Middle frontal gyrus (tissue), 1 donor: ENCODE data around the gene NCAM1.

Experiments
- DNase-seq: peaks from one replicate; pipeline ENCODE4 v3.0.0-alpha.2; 2015; ENCODE audit warnings: low spot score; ENCODE audit errors: extremely low spot score

NCAM1 gene

DNA sequence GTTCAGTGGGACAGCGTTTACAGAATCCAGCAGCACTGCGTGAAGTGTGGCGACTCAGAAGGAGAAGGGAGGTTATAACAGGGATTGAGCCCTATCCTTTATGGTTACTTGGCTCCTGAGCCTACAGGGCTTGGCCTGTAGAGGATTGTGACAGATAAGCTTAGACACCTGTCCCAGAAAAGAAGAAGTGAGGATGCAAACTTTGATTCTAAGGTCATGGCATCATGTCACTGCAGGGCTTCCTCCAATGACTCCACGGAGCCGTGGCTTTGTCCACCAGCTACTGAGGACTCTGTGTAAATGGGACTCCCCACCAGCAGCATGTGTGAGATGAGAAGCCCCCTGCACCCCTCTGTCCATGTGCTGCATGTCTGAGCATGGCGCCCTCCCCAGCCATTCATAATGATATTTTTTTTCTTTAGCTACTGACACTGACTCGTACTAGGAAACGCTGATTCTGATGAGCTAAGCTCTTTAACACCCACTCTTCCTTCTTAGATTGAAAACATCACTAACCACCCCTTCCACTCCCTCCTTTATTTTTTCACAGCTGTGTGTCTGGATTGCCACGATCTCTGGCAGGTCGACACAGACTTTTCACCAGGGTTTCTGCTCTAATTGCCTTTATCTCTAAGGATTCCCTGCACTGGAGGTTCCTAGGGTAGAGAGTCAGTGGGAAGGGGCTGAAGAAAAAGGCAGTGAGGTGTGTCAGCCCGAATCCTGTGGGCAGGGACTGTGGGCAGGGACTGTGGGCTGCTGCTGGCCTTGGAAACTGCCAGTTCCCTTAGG, 287.7 kb downstream of the NCAM1 start:
- DNase-seq = no peak

DNA sequence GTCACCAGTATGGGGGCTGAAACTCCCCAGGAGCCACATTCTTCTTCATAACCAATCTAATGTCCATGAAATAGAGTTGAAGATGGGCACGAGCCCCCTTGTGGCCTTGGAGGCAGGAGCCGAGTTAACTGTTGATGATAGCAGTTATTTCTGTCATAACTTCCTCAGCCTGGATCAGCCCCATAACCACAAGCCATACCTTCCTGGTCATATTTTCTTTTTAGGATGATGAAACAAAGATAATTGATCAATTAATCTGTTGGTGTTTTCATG, 288.2 kb downstream of the NCAM1 start:
- DNase-seq = no peak

DNA sequence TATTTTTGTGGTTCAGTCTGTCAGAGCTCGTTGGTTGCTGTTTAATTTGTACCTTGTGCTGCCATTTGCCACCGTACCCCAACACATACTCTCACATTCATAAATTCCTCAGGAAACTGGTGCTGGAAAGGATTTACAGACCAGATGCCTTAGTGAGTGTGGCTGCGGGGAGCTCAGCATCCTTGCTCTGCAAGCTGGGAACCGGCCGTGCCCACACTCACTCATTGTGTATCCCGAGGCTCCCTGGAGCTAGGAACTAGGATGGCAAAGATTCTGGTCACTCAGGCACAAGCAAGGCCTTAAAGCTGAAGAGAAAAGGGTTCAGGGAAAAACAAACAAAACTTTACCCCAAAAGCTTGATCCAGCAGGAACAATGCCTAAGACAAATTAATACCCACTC, 288.6 kb downstream of the NCAM1 start:
- no peak for DNase-seq

DNA sequence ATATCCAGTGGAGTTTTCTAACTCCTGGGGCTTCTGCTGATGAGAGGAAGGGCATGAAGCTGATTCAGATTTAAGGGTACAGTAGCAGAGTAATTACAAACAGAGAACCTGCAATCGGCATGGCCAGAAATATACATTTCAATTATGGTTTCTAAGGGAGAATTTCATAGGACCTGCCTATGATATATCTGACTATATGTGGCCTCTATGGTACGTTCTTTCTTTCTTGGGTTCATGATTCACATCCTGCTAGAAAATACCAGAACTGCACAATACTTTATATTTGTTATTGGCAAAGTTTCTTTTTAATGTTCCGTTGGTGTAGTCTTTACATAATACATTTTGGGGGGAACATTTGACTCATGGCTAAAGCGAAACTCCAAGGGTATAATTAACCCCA, 290.1 kb downstream of the NCAM1 start:
- DNase-seq = no peak

DNA sequence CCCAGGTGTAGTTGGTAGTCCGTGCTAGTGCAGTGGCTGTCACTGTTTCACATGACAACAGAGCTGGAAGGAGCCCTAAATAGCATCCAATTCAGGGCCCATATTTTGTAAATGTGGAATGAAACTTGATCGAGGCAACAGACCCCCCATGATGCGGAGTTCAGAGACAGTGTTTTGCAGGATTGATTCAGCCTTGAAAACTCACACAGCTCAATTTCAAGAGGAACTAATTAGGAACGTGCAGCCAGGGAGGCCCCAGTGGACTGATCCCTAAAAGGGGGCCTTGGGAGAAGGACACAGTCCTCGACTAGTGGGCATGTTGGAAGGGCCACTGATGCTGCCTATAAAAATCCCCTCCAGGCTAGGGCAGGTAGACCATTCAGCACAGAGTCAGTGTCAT, 292.2 kb downstream of the NCAM1 start:
- DNase-seq = no peak

DNA sequence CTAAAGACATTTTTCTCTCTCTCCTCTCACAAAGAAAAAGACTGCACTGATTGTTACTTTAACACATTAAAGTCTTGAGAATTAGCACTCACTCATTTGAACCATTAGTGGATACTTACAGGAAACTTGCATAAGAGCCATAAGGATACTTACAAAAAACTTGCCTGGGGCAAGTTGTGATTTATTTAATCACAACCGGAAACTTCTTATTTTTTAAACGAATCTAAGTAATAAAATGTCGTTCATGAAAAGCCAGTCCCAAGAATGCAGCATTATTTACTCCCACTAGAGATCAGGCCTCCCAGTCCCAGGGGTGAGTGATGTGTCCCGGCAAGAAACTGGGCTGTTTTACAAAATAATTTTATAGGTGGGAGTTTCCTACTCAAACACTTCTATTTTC, 293.9 kb downstream of the NCAM1 start:
- DNase-seq = no peak

DNA sequence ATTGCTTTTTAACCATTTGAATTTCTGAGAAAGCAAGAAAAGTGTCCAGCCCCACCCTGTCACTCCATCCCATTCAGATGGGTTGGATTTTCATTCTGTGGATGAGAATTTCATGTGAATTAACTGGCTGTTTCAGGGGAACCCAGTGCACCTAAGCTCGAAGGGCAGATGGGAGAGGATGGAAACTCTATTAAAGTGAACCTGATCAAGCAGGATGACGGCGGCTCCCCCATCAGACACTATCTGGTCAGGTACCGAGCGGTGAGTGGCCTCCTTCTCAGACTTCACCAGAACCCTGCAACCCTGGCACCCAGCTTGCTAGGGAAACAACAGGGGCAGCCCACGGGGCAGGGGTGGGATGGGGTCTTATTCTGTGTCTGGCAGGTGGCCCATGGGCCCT, 294.5 kb downstream of the NCAM1 start:
- DNase-seq = no peak

DNA sequence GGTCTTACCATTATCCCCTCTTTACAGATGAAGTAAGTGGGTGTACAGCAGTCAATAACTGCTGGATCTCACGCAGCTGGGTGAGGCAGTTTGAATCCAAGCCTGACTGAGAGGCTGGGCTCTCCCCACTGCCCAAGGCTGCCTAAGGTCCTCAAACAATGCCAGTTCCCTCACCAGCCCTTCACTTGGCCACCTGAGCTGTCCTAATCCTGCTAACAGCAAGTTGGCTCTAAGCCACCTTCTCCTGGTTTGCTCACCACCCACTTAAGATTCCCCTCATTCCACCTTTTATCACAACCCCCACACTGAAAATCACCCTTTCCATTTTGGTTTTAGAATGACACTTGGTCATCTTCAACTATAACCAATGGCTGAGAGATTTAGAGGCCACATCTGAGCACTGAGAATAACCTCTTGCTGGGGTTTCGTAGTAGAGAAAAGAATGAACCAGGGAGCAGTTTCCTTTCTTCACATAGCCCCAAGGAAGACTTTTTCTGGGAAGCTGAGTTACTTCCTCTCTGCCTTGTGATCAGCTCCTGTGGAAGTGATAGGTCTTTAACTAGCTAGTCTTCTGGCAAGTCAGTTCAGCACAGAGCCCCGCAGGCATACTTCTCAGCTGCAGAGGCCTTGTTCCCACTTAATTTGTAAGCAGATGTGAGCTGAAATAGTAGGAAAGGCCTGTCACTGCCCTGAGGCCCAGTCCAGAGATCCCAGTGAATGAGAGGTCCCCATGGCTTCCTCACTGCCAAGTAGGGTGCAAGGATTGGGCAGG, 295.4 kb downstream of the NCAM1 start:
- no peak for DNase-seq

DNA sequence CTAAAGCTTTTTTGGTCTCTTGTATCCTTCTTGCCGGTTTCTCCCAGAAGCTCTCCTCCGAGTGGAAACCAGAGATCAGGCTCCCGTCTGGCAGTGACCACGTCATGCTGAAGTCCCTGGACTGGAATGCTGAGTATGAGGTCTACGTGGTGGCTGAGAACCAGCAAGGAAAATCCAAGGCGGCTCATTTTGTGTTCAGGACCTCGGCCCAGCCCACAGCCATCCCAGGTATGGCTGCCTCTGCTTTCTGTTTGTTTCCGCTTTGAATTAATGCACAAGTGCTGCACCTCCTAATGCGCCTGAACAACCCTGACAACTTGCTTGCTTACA, 298.8 kb downstream of the NCAM1 start:
- DNase-seq = no peak

DNA sequence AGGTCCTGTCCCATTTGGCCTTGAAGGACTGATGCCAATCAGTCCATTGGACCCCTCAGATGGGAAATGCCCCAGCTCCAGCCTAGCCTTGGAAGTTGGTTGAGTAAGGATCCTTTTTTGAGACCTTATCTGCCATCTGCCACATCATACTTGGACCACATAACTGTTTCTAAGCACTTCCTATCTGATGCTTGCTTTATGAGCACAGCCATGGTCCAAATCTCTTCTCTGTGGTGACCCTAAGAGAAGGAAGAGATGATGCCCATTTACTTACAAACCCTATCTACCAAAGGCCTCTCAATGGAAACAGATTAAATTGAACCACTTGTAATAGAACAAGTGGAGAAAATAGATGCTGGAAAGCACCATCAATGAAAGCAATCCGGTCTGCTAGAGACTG, 299.3 kb downstream of the NCAM1 start:
- DNase-seq = no peak

DNA sequence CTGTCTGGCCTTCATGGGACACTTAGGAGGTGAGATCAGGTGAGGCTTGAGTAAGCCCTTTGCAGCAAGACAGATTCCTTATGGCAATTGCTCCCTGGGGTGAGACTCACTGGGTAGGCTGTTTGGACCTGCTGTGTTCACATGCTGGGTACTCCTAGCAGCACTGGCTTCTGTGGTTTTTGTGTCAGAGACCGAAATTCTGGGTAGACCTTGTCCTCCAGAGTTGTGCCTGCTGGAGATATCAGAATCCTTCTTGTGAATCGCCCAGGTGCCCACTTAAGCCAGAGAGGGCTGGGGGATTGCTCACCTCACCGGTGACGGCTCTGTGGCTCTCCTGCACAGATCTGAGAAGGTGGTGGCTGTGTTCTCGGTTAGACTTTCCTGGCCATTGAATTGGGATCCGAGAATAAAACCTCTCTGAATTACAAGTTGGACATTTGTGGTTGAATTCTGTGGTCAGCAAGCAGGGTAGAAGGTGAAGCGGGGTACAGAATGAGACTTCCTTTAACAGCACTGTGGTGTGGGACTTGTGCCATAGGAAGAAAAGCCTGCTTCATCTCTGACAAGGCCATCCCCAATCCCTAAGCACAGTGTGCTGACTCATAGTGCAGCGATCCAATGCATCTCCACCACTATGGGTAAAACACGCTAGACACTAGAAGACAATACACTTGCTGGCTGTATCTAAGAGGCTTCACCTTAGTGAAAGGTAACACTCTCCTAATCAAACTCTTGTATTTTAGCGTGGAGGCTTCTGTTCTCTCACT, 300.7 kb downstream of the NCAM1 start:
- no peak for DNase-seq

DNA sequence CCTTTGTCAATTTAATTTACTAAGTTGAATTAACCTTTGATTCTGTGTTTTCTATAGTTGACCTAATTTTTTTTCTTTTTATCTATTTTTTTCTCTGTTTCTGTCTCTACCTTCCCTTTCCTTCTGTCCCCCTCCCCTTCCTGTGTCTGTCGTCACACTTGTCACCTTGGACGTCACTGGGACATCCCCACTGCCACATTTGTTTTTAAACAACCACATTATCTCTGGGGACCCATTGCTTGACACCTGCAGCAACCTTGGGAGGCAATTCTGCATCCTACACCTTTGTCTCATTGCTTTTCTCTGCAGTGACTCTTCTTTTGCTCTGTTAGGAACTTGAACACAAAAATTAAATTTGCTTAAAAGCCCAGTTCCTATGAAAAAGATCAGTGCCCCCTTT, 301.4 kb downstream of the NCAM1 start:
- no peak for DNase-seq

DNA sequence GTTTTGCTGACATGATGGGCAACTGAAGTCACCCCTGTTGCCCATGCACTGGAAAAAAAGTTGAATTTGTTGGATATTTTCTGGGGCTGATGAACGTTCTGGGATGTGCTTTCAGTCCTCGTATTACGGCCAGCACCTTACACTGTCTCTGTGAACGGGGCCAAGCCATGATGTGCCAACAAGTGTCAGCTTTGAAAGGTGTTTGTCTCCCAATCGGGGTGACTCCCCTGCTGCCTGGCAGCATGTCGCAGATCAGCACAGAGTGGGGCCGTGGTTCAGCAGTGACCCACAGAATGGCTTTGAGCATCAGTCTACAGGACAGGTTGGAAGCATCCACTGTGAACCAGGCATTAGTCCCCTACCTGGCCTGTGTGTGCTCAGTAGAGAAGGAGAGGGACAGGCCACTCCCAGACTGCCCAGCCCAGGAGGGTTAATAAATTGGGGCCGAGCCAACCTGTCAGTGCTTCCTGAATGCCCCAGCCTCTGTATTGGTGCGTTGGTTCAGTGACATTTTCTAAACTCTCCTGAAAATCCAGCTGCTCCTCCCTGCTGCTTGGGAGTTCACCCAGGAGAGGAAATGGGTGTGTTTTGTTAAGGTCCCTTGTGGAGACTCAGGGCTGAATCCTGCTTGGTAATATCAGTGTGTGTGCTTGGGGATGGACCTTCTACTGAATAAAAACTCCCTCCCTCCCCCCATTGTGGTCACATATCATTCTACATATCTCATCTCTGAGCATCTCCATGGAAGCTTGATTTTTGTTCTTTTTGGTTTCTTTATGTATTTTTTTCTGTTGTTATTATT, 302.4 kb downstream of the NCAM1 start:
- no peak for DNase-seq

DNA sequence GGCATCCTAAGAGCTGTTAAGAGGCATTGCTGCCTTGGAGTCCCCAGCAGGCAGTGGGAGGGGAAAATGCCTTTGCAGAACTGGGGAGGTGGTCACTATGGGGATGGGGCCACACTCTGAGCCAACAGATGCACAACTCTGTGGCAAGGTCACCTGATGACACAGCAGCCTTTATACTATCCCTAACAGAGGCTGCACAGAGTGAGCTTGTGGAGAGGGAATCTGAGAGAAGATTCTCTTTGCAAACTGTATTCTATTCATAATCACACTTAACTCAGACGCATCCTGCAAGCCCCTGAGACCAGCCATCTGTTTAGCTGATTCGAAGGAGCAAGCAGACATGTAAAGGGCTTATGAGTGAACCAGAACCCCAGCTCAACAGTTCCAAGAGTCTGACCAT, 304.1 kb downstream of the NCAM1 start:
- no peak for DNase-seq

DNA sequence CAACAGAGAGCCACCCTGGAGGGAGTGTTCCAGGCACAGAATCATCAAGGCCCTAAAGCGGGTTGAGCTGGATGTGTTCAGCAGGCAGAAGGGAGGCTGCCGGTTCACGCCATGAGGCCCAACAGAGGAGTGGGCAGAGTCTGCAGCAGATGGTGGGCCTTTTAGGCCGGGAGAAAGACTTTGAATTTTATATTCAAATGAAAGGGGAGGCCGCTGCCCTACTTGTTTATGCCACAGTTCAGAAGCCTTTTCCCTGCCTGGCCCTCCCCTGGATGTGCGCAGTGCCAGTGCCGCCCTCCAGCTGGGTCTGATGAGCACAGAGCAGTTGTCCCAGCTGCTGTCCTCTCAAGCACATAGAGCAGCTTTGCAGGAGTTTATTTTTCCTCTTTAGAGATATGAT, 306.3 kb downstream of the NCAM1 start:
- peak; percentile 42 for DNase-seq

DNA sequence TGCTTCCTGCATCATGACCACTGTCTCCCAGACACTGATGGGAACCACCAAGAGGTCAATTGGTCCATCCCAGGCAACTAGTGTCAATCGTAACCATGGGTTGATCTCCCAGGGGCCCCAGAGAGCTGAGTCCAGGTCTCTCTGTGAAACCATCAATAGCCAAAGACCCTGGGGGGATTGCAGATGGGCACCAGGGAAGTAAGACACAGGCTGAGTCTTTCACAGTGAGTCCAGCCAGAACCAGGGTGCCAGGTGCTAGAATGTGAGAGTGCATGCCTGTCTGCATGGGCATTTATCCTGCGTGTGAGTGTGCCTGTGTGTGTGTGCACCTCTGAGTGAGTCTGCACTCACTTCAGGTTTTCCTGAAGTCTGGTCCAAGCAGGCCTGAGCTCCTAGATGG, 307.9 kb downstream of the NCAM1 start:
- DNase-seq = no peak

DNA sequence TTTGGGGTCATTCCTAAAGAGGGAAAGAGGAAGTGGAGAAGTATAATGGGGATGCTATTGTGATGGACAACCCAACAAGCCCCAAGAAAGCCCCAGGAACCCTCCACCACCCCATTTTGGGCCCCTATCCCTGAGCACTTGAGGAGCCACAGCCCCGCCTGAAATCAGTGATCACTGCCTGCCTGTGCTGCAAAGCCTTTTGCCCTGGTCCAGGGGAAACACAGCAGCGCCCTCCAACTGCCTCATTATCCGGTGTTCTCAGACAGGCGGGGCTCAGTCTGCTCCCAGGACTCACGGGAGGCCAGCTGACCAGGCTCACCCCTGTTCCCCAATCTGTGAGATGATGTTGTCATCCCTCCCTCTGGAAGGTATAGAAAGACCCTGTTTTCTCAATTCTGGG, 308.4 kb downstream of the NCAM1 start:
- no peak for DNase-seq

DNA sequence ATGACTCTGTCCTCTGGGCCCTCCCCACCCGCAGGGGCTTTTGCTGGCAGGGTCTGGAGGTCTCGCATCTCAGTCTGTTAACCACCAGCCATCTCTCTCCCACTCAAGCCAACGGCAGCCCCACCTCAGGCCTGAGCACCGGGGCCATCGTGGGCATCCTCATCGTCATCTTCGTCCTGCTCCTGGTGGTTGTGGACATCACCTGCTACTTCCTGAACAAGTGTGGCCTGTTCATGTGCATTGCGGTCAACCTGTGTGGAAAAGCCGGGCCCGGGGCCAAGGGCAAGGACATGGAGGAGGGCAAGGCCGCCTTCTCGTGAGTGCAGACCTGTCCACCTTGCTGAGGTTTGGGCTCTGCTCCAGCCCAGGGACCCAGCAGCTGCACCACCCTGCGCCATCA, 308.9 kb downstream of the NCAM1 start:
- no peak for DNase-seq

DNA sequence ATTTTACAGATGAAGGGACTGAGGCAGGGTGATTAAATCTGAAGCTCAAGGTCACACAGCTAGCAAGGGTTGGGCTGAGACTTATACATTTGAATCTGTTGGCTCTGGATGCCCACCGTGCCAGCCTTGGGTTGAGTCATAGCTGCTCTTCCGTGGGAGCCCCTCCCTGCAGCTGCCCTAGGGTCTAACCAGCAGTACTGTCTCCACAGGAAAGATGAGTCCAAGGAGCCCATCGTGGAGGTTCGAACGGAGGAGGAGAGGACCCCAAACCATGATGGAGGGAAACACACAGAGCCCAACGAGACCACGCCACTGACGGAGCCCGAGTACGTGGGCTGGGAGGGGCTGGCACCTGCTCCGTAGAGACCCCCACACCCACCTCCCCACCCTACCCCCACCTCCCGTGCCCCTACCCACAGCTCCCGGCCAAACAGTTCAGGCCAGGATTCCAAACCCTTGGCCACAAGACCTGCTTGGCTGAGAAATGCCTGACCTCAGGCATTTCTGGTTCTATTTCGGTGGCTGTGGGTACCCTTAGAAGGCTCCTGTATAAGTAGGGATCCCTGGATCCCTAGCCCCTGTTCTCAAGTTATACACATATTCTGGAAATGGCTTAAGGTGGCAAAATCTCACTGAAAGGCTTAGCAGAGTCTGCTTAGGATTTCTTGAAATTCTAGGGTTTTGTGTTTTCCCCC, 310.5 kb downstream of the NCAM1 start:
- DNase-seq = no peak

DNA sequence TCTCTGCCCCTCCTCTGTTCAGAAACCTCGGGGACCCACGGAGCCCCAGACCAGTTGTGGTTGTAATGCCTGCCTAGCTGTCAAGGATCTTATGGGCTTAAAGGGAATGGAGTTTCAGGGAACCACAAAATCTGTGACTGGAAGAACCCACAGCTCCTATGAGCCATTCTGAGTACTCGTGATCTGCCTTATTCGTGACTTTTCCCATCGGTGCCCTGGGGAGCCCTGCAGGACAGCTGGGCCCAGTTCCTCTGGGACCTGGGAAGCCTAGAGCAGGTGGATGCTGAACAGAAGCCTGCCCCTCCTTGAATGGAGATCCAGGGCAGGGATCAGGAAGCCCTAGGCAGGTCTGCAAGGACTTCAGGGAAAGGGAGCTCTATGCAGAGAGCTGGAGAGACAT, 311.1 kb downstream of the NCAM1 start:
- no peak for DNase-seq

DNA sequence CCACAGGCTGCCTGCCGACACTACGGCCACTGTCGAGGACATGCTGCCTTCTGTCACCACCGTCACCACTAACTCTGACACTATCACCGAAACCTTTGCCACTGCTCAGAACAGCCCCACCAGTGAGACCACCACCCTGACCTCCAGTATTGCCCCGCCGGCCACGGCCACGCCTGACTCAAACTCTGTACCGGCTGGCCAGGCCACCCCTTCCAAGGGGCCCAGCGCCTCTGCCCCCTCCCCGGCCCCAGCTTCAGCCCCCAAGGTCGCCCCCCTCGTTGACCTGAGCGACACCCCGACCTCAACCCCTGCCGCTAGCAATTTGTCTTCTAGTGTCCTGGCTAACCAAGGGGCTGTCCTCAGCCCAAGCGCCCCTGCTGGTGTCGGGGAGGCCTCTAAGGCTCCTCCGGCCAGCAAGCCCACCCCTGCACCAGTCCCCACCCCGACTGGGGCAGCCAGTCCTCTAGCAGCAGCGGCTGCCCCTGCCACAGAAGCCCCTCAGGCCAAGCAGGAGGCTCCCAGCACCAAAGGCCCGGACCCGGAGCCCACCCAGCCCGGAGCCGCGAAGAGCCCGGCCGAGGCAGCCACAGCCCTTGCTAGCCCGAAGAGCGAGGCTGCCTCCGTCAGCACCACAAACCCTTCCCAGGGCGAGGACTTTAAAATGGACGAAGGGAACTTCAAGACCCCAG, 311.9 kb downstream of the NCAM1 start:
- no peak for DNase-seq
